ENCODE results near the gene UNC5A.
A peak's percentile ranks its signal among the peaks of the same experiment; 100 is the strongest.

Gene UNC5A

DNA sequence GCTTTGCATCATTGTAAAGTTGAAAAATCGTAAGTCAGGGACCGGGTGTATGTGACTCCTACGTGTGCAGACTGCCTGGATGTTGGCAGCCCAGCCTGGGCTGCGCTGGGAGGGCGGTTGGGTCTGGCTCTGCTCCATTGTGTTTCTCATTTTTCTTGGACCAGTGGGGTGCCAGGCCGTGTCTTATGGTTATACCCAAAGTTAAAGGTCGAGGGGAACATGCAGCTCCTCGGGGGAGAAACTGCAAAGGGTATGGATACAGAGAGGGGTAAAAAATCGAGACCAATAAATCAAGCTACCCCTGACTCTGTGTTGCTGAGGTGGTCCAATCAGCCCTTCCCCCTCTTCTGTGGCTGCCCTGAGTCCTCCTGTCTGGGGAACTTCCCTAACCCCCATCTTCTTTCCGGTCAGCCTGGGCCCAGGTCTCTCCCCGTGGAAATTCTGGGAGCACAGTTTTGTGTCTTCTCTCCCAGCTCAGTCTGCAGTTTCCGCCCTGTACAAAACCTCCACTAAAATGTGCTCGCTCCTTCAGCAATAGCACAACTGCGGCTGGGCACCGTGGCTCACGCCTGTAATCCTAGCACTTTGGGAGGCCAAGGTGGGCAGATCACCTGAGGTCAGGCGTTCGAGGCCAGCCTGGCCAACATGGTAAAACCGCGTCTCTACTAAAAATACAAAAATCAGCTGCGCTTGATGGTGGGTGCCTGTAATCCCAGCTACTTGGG, 34.1 kb upstream of the UNC5A start:
- peak; percentile 35 for DNase-seq (ENCODE audit: low spot score)
- Histone ChIP-seq H3K27ac (no peak overlapping the region), H3K4me3 (no peak overlapping the region)
- no peak for TF ChIP-seq CTCF (IDR thresholded peaks at IDR 0.05)

- no peak for DNase-seq (ENCODE audit: low spot score)
- Histone ChIP-seq H3K27ac (no peak overlapping the region), H3K4me3 (no peak overlapping the region)
- TF ChIP-seq CTCF (IDR thresholded peaks at IDR 0.05): no peak
Observed at GRCh38 chr5:176776916-176777315, 33.4 kb upstream of the UNC5A start.

- Histone ChIP-seq H3K27ac (no peak overlapping the region), H3K4me3 (no peak overlapping the region)
- DNase-seq (ENCODE audit: low spot score): peak; percentile 54
- TF ChIP-seq CTCF (IDR thresholded peaks at IDR 0.05): no peak
Observed at GRCh38 chr5:176778921-176779465, 31.4 kb upstream of the UNC5A start.

DNA sequence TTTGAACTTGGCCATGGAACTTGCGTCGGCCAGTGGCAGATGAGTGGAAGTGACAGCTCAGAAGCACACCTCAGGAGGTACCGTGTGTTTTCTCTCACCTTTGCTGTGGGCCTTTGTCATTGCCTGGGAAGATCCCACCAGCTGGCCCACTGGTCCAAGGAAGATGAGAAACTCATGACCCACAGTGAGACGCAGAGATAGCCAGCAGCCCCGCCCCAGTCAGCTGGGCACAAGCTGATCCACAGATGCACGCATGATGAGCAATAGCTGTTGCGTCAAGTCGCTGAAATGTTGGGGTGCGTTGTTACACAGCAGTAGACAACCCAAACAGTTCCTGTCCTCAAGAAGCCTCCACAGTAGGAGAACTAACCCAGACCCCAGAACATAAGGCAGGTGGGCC, 30.8 kb upstream of the UNC5A start:
- DNase-seq (ENCODE audit: low spot score): peak; percentile 58
- TF ChIP-seq CTCF (IDR thresholded peaks at IDR 0.05): no peak
- no peak overlapping the region for H3K27ac ChIP-seq
- no peak overlapping the region for H3K4me3 ChIP-seq

DNA sequence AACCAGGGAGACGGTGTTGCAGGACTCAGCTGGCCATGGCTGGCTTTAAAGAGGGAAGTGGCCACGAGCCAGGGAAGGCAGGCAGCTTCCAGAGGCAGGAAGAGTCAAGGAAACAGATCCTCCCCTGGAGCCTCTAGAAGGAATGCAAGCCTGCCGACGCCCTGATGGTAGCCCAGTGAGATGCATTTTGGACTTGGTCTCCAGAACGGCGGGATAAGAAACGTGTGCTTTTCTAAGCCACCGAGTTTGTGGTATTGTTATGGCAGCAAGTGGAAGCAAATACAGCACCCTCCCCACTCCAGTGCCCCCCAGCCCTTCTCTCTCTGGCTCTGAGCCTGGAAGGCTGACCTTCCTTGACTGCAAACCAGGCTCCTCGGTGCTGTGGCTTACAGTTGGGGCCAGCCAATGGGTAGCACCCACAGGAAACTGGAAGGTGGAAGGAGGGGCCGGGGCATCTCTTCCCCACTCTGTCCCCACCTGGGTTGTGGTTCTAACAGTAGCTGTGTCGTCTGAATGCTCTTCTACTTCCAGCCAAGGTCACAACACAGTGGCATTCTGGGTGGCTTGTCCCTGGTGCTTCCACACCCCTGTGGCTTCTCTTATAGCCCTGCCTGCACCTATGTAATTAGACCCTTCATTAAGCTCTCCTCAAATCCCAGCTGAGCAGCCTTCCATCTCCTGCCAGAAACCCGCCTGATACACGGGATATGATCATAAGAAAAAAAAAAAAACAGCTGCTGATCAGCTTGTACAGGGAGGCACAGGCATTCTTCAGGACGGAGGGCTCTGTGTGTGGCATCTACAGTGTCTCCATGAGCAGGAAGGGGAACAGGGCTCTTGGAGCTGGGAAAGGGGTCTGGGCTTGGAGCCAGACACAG, 29.9 kb upstream of the UNC5A start:
- peak; percentile 33 for DNase-seq (ENCODE audit: low spot score)

DNA sequence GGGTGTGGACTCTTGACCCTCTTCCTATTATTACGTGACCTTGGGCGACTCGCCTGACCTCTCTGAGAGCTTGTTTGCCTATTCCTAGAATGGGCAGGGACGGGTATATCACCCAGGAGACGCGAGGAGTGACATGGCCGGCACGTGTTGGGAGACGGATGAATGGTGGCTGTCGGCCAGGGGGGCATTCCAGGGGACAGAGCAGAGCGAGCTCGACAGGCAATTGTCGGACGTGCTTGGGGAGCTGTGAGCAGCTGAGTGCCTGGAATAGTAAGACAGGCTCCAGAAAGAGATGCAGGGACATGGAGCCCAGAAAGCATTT, 29.3 kb upstream of the UNC5A start:
- Histone ChIP-seq H3K4me3 (no peak overlapping the region), H3K27ac (no peak overlapping the region)
- DNase-seq (ENCODE audit: low spot score): peak; percentile 62
- TF ChIP-seq CTCF (IDR thresholded peaks at IDR 0.05): no peak

More for the DNA sequence above, 29.9 kb upstream of the UNC5A start:
- TF ChIP-seq CTCF (IDR thresholded peaks at IDR 0.05): no peak
- no peak overlapping the region for H3K4me3 ChIP-seq
- H3K27ac ChIP-seq: no peak overlapping the region
